Nephron progenitor cell (in vitro differentiated cells): ENCODE results near the gene WBP11.

Source experiments
- DNase-seq: peaks from one replicate; pipeline ENCODE4 v3.0.0; 2021
- H3K27ac Mint-ChIP-seq: 2 replicates; pipeline ENCODE4 v1.8.0; 2021; ENCODE audit warnings: mild to moderate bottlenecking, moderate library complexity, mixed read lengths
- H3K27me3 Mint-ChIP-seq: 2 replicates; pipeline ENCODE4 v1.8.0; 2021; ENCODE audit warnings: mild to moderate bottlenecking, low read depth, mixed read lengths; ENCODE audit not compliant: poor library complexity
- H3K36me3 Mint-ChIP-seq: 2 replicates; pipeline ENCODE4 v1.8.0; 2021; ENCODE audit warnings: low read depth, mixed read lengths
- H3K4me1 Mint-ChIP-seq: 2 replicates; pipeline ENCODE4 v1.8.0; 2021; ENCODE audit warnings: mixed read lengths
- H3K4me3 Mint-ChIP-seq: 2 replicates; pipeline ENCODE4 v1.8.0; 2021; ENCODE audit warnings: mild to moderate bottlenecking, moderate library complexity, mixed read lengths
- H3K9me3 Mint-ChIP-seq: 2 replicates; pipeline ENCODE4 v1.8.0; 2021; ENCODE audit warnings: mild to moderate bottlenecking, moderate library complexity, mixed read lengths
- TF ChIP-seq, protein P1 (sequence below): fragments of 200-600 bp; sonication (generic); IDR thresholded peaks from 2 replicates; pipeline ENCODE4 v1.5.0; 2021; ENCODE audit warnings: antibody characterized with exemption

The WBP11 gene

DNA sequence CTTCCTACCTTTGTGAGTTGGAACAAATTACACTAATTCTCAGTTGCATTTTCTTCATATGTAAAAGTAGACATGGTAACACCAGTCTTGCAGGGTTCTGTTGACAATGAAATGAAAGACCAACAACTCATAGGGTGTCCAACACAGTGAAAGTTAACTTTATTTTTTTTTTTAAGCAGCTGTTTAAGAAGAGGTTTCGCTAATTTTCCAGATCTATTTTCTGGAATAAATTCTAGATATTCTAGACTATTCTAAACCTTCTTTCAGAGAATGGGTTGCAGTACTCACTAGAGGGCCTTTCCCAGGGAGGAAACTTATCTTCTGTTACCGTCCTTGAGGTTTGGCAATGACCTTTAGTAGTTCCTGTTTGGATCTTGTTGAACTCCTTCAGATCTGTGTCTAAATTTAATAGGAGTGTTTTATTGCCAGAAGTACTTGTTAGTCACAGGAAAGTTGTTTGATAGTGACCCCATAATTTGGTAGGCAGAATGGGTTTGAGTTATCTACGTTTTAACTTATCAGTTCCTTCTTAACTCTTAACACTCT is 42.8 kb upstream of the WBP11 start:
- TF ChIP-seq, protein P1, sequence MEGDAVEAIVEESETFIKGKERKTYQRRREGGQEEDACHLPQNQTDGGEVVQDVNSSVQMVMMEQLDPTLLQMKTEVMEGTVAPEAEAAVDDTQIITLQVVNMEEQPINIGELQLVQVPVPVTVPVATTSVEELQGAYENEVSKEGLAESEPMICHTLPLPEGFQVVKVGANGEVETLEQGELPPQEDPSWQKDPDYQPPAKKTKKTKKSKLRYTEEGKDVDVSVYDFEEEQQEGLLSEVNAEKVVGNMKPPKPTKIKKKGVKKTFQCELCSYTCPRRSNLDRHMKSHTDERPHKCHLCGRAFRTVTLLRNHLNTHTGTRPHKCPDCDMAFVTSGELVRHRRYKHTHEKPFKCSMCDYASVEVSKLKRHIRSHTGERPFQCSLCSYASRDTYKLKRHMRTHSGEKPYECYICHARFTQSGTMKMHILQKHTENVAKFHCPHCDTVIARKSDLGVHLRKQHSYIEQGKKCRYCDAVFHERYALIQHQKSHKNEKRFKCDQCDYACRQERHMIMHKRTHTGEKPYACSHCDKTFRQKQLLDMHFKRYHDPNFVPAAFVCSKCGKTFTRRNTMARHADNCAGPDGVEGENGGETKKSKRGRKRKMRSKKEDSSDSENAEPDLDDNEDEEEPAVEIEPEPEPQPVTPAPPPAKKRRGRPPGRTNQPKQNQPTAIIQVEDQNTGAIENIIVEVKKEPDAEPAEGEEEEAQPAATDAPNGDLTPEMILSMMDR, result no peak
- Mint-ChIP-seq H3K9me3 (no peaks in the 10 kb centered on the region), H3K36me3 (no peaks in the 10 kb centered on the region), H3K27me3 (peaks cover 7% of the 10 kb centered on the region), H3K4me3 (no peak overlapping the region), H3K27ac (no peak overlapping the region), H3K4me1 (peaks cover 46% of the 10 kb centered on the region)
- no peak for DNase-seq

DNA sequence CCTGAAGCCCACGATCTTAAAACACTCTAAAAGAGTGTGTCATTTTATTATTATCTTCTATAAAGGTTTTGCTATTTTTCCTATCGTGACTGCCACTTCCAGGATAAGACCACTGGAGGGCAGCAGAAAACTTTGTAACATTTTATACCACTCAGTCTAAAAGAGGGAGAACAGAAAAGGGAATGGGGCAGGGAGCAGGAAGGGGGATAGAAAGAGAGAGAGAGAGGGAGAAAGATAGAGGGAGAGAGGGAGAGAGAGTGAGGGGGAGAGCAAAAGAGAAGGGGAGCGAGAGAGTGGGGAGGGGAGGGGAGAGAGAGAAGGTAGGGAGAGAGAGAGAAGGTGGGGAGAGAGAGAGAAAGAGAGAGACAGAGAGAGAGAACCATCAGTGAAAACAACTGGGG is 42.1 kb upstream of the WBP11 start:
- Mint-ChIP-seq H3K36me3 (no peaks in the 10 kb centered on the region), H3K4me1 (peaks cover 38% of the 10 kb centered on the region), H3K27ac (no peak overlapping the region), H3K4me3 (no peak overlapping the region), H3K9me3 (no peaks in the 10 kb centered on the region), H3K27me3 (peaks cover 7% of the 10 kb centered on the region)
- DNase-seq, result peak; percentile 39
- TF ChIP-seq, protein P1, result peak; percentile 63

DNA sequence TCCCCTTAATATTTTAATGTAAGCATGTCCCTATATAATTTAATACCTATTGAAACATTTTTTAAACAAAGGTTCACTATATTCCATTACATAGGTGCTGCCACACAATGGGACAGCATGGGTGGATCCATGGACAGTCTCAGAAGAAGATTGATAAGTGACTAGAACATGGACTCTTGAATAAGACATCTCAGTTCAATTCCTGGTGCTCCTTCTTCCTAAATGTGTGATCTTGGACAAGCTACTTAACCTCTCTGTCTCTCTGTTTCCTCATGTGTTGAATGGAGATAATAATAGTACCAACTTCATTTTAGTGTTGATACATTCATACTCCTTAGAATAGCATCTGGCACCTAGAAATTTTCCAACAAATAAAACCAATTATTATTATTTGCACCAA is 41.1 kb upstream of the WBP11 start:
- H3K27me3 Mint-ChIP-seq, result peaks cover 3% of the 10 kb centered on the region
- H3K27ac Mint-ChIP-seq, result no peak overlapping the region
- no peak for DNase-seq
- H3K4me1 Mint-ChIP-seq, result peaks cover 33% of the 10 kb centered on the region
- peaks cover 4% of the 10 kb centered on the region for H3K9me3 Mint-ChIP-seq
- no peaks in the 10 kb centered on the region for H3K36me3 Mint-ChIP-seq
- TF ChIP-seq, protein P1, result no peak
- no peak overlapping the region for H3K4me3 Mint-ChIP-seq

DNA sequence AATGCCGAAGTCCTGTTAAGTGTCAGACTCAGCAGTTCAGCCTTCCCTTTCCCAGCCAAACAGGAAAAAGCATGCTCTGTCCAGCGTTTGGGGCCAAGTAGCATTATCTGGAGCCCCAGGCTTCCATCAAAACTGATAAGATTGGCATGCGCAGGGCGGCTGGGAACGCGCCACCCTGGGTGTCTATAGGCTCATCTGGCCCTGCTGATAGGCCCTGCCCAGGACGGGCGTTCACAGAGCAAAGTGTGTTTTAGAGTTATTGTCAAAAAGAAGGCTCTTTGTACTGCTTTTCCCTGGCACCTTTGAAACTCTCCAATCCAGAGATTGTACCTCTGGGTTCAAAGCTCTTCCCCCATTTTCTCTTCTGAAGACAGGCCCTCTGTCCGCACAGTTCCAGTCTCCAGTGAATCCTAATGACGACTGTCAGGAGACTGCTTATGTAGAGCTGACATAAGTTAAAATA is 40.2 kb upstream of the WBP11 start, which contains the start of gene ART4:
Gene ART4 (minus strand): TSS at position 102 of the 463 bp plus-strand sequence. CDS start 413 bp downstream, outside the sequence.
- peaks cover 3% of the 10 kb centered on the region for H3K27me3 Mint-ChIP-seq
- TF ChIP-seq, protein P1, result no peak
- H3K4me1 Mint-ChIP-seq, result peaks cover 23% of the 10 kb centered on the region
- H3K36me3 Mint-ChIP-seq, result no peaks in the 10 kb centered on the region
- no peak for DNase-seq
- H3K27ac Mint-ChIP-seq, result no peak within 1 kb of the TSS
- peaks cover 9% of the 10 kb centered on the region for H3K9me3 Mint-ChIP-seq
- no peak within 1 kb of the TSS for H3K4me3 Mint-ChIP-seq

DNA sequence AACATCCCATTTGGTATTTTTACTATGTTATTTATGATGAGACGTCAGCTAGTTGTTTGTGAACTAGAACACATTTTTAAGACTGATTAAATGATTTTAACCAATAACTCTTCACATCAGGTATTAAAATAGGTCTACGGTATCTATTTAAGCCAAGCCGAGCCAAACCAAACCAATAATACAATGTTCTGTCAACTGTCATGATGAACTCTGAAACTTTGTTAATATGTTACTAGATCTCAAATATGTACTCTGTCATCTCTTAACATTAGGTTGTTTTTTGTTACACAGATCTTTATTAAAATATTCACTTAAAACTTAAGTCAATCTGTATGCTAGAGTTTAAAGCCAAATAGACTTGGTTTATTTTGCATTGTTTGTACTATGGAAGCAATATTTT is 39.0 kb upstream of the WBP11 start:
- Mint-ChIP-seq H3K36me3 (no peaks in the 10 kb centered on the region), H3K27me3 (peaks cover 3% of the 10 kb centered on the region), H3K4me1 (peaks cover 13% of the 10 kb centered on the region), H3K4me3 (no peak overlapping the region), H3K9me3 (peaks cover 9% of the 10 kb centered on the region), H3K27ac (no peak overlapping the region)
- no peak for DNase-seq
- TF ChIP-seq, protein P1, result no peak

DNA sequence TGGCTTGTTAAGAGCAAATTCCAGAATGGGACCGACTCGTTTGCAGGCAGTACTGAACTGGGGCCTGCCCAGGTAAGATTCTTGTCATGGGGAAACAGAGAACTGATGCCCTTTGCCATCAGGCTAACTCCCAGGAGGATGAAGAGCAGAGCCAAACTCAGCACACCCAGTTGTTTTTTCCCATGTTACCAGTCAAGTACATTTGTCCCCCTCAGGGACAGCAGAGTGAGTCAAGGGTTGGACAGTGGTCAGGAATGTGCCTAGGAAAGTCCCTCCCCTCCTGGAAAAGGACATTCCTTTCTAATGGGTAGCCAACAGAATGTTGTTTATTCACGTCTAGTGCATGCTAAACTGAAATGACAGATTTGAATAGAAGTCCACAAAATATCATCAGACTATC is 38.5 kb upstream of the WBP11 start:
- DNase-seq, result no peak

More for the DNA sequence above, 38.5 kb upstream of the WBP11 start:
- Mint-ChIP-seq H3K4me3 (no peak overlapping the region), H3K27me3 (peaks cover 3% of the 10 kb centered on the region), H3K36me3 (no peaks in the 10 kb centered on the region), H3K4me1 (peaks cover 7% of the 10 kb centered on the region), H3K9me3 (peaks cover 9% of the 10 kb centered on the region), H3K27ac (no peak overlapping the region)
- TF ChIP-seq, protein P1, result no peak
